ENCODE data around the gene ABCC2. TPM values are rescaled to one million over a fixed set of nuclear protein-coding genes. Genes with fewer than 3 reads are reported as not detected.

ABCC2 gene
- total RNA-seq, 1 experiment from 2014 or later, result 1.7 TPM

DNA sequence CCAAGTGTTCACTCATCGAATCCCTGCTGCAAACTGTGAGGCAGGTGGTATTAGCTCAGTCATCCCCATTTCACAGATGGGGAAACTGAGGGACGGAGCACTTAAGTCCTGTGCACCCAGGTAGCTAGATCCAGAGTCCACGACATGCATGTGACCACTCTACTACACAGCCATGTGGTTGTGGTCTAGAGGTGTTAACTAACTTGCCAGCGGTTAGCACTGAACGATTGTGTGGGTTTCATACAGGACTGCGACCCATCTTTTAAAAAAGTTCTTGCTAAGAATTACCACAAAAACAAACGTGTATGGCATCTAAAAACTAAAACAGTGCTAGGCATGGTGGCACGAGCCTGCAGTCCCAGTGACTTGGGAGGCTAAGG, 16.1 kb upstream of the ABCC2 start:
- H3K27me3 ChIP-seq, result no peaks in the 10 kb centered on the region
- no peak overlapping the region for H3K4me3 ChIP-seq
- DNase-seq, result no peak
- peaks cover 9% of the 10 kb centered on the region; the same call in 1 of the 2 replicates for H3K36me3 ChIP-seq
- no peaks in the 10 kb centered on the region for H3K9me3 ChIP-seq

DNA sequence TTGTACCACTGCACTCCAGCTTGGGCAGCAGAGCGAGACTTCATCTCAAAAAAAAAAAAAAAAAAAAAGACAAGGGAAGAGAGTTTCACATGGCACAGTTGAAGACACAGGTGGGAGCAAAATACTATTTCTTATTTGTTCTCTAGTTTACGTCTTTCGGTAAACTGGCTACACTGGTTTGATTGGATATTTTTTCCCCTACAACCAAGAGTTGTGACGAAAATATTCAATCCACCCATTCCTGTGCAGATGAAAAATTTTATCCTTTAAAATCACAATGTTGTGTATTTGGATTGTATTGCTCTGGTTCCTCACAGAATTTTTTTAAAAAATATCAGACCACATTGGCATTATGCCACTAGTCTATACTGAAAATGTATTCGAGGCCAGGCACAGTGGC, 14.5 kb upstream of the ABCC2 start:
- H3K4me3 ChIP-seq, result no peak overlapping the region
- H3K9me3 ChIP-seq, result no peaks in the 10 kb centered on the region
- H3K36me3 ChIP-seq, result peaks cover 4% of the 10 kb centered on the region; the same call in 1 of the 2 replicates
- no peak for DNase-seq
- no peaks in the 10 kb centered on the region for H3K27me3 ChIP-seq

DNA sequence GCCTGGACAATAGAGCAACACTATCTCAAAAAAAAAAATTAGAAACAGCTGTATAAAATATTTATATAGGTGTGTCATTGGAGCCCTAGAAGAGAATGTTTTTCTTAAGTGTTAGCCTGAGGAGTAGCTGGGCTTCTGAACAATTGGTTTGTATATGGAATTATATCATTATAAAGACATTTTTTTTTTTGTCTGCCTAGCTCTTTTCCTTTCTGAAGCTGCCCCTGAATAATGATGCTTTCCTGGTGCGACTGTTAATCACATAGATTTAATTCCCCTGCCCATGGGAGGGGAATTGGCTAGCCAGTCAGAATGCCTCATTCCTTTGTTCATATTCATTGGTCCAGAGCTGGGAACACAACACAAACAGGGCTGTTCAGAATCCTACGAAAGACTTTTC, 13.9 kb upstream of the ABCC2 start:
- no peak for DNase-seq
- Histone ChIP-seq H3K4me3 (no peak overlapping the region), H3K9me3 (no peaks in the 10 kb centered on the region), H3K36me3 (peaks cover 3% of the 10 kb centered on the region; the same call in 1 of the 2 replicates), H3K27me3 (no peaks in the 10 kb centered on the region)

DNA sequence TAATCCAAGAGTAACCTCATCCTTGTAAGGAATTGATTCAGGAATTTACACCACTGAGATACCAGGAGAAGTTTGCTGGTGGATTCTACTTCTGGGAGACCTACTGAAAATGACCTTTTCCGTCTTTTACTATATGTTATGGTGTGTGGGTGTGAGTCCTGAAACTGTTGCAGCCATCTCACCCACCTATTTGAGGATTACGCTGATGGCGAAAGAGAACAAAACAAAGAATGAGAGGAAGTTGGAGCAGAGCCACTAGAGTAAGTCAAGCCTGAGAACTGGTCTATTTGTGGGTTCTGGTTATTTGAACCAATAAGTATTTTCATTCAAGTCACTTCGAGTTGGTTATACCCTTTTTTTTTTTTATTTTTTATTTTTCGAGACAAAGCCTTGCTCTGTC, 12.7 kb upstream of the ABCC2 start:
- Histone ChIP-seq H3K27me3 (no peaks in the 10 kb centered on the region), H3K4me3 (no peak overlapping the region), H3K36me3 (no peaks in the 10 kb centered on the region), H3K9me3 (no peaks in the 10 kb centered on the region)
- no peak for DNase-seq

DNA sequence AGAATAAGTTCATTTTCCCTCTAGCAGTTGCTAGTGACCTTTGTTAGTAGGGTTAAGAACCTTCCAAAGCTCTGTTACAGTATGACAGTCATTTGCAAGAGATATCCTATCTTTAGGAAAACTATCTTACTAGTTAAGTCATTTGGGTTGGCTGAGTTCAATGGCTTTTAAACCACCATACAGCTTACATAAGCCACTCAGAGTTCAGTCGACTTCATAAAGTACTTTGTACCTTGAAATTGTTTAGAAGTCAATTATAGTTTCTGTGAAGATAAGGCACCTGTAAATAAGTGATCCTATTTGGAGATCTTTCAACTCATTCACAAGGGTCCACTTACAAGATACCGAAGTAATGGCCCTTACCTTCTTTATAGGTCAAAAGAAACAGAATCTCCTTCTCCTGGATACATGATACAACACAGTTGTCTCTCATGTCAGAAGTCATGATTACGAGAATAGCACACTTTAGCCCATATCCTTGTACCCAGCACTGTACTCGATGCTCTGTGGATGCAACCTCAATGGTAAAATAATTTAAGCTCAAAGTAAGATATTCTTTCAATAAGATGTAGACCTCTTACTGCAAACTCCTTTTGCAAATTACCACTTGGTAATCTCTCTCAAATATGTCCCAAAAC, 11.9 kb upstream of the ABCC2 start:
- no peak for DNase-seq
- no peaks in the 10 kb centered on the region for H3K36me3 ChIP-seq
- H3K4me3 ChIP-seq, result no peak overlapping the region
- H3K9me3 ChIP-seq, result no peaks in the 10 kb centered on the region
- H3K27me3 ChIP-seq, result no peaks in the 10 kb centered on the region

DNA sequence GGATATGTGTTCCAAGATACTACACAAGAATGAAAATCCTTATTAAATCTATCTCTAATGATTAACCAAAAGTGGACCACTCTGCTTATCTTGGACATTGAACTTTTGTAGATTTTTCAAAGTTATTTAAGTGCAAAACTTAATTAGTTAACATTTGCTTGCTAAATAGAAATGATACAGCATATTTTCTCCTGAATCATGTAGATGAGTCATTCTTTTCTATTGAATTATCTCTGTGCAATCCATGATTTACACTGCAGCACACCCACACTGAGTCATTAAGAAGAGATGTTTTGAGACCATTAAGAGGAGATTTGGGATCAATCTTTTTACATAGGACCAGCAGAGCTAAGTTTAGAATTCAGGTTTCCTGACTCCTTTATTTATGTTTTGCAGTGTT, 6.6 kb upstream of the ABCC2 start:
- Histone ChIP-seq H3K9me3 (no peaks in the 10 kb centered on the region), H3K4me3 (no peak overlapping the region), H3K36me3 (no peaks in the 10 kb centered on the region), H3K27me3 (no peaks in the 10 kb centered on the region)
- DNase-seq, result no peak

DNA sequence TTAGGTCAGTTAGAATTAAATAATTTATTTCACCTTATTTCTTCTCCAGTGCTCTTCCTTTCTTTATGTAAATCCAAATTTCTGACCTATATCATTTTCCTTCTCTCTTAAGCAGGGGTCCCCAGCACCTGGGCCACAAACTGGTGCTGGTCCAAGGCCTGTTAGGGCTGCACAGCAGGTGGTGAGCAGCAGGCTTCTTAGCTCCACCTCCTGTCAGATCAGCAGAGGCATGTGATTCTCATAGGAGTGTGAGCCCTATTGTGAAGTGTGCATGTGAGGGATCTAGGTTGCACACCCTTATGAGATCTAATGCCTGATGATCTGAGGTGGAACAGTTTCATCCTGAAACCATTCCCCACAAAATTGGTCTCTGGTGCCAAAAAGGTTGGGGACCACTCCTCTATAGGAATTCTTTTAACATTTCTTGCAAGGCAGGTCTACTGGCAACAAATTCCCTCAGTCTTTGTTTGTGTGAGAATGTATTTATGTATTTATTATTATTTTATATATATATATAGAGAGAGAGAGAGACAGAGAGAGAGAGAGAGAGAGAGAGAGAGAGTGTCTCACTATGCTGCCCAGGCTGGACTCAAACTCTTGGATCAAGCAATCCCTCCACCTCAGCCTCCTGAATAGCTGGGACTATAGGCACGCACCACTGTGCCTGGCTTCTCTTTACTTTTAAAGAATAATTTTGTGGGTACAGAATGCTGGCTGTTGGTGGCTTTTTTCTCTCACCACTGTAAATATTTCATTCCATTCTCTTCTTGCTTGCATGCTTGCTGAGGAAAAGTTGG, 4.3 kb upstream of the ABCC2 start:
- no peak overlapping the region for H3K4me3 ChIP-seq
- no peak for DNase-seq

DNA sequence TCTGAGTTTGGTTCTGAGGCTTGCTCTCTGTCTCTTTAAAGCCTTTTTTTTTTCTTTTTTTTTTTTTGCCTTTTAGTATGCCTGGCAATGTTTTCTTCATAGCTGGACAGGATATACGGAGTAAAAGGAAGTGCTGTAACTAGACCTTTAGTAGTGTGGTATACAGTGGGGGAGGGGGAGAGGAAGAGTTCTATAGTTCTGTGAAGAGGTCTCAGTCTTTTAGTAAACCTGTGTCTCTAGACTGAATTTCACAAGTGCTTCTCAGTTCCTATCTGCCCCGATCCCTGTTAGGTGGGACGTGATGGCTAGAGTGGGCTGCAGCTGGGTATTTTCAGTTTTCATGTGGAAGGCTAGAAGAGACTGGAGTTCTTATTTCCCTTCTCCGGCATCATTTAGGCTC, 3.1 kb upstream of the ABCC2 start:
- no peaks in the 10 kb centered on the region for H3K36me3 ChIP-seq
- H3K4me3 ChIP-seq, result no peak overlapping the region
- no peaks in the 10 kb centered on the region for H3K27me3 ChIP-seq
- DNase-seq, result no peak
- H3K9me3 ChIP-seq, result no peaks in the 10 kb centered on the region

More for the DNA sequence above, 4.3 kb upstream of the ABCC2 start:
- Histone ChIP-seq H3K9me3 (no peaks in the 10 kb centered on the region), H3K36me3 (no peaks in the 10 kb centered on the region), H3K27me3 (no peaks in the 10 kb centered on the region)

DNA sequence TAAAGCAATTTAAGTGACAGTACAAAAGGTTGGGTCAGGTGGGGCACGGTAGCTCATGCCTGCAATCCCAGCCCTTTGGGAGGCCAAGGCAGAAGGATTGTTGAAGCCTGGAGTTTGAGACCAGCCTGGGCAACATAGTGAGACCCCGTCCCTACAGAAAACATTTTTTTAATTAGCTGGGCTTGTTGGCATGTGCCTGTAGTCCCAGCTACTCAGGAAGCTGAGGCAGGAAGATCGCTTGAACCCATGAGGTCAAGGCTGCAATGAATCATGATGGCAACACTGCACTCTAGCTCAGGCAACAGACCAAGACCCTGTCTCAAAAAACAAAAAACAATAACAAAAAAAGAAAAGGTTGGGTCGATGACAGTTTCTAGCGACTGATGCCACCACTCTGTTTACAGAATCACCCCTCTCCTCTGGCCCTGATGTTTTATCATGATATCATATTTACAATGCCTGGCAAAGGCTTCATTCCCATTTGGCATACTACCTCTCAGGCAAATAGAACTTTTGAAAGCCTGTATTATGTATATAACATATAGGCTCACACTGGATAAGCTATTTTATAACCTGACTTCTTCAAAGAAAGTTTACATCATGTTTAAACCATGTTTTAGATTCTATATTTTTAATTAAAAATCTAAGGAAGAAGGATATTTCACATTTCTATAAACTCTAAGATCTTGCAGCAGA, 558 bp upstream of the ABCC2 start:
- no peak overlapping the region for H3K4me3 ChIP-seq
- no peaks in the 10 kb centered on the region for H3K27me3 ChIP-seq
- H3K36me3 ChIP-seq, result no peaks in the 10 kb centered on the region
- DNase-seq, result no peak
- H3K9me3 ChIP-seq, result no peaks in the 10 kb centered on the region

DNA sequence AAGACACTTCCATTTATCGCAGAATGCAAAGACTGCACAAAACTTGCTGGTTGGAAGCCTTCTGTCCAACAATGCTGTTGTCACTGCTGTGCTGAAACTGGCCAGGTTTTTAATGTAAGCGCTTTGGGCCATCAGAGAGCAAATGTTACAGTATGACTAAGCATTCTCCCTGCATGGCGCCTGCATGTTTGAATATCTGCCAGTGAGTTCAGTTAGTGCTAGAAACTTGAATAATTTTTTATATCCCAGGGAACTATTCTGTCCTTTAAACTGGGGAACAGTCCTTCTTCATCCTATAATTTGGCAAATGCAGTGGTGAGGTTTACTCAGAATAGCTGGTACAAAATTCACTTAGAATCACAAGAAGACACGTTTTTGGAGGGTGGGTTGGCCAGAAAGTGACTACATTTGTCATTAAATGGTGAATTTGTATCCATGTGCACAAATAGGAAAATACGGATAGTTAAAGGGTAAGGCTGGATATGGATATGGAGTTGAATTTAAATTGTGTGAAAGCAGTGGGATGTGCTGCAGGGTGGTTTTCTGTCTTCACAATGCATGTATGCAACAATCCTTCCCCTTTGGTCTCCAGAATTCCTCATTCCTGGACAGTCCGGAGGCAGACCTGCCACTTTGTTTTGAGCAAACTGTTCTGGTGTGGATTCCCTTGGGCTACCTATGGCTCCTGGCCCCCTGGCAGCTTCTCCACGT, 1.7 kb downstream of the ABCC2 start:
- no peak overlapping the region for H3K4me3 ChIP-seq
- DNase-seq, result peak; percentile 83
- no peaks in the 10 kb centered on the region for H3K36me3 ChIP-seq
- no peaks in the 10 kb centered on the region for H3K27me3 ChIP-seq
- H3K9me3 ChIP-seq, result no peaks in the 10 kb centered on the region

DNA sequence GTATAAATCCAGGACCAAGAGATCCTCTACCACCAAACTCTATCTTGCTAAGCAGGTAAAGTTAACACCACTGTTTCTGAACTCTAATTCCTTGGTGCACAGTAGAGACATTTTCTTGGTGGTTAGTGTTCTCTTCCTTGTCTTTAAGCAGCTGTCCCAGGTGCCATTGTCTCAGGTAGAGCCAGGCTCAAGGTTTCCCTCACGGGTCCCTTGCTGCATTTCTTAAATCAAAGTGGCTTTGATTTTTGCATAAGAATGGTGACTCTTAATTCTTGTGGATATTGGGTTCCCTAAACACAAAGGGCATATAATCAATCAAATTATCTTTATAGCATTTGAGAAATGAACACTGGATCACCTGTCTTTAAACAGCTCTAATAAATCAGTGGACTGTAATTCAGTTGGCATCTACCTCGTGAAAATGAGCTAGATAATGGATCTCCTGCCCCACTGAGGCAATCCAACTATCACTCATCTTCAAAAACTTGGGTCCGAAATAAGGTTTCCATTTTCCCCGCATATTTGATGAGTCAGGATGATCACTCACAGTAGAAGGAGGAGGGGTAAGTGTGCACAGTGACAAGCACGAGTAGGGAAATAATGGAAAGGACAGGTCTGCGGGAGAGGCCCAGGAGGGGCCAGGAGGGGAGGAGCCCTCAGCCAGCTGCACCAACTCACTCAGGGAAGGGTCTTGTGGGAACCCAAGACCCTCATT, 2.4 kb downstream of the ABCC2 start:
- Histone ChIP-seq H3K9me3 (no peaks in the 10 kb centered on the region), H3K27me3 (no peaks in the 10 kb centered on the region), H3K36me3 (no peaks in the 10 kb centered on the region), H3K4me3 (no peak overlapping the region)
- no peak for DNase-seq

DNA sequence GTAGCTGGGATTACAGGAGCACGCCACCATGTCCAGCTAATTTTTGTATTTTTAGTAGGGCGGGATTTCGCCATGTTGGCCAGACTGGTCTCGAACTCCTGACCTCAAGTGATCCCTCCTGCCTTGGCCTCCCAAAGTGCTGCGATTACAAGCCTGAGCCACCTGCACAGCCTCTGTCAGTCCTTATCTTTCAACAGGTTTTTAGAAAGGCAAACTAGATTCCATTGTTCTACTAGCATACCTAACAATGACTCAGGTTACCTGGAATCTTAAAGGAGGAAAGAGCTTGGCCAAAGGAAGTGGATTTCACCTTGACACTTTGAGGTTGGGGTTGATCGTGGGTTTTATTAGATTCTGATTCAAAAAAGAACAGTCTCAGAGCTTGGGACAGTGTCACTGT, 3.2 kb downstream of the ABCC2 start:
- H3K4me3 ChIP-seq, result no peak overlapping the region
- no peaks in the 10 kb centered on the region for H3K9me3 ChIP-seq
- DNase-seq, result no peak
- H3K36me3 ChIP-seq, result no peaks in the 10 kb centered on the region
- no peaks in the 10 kb centered on the region for H3K27me3 ChIP-seq

DNA sequence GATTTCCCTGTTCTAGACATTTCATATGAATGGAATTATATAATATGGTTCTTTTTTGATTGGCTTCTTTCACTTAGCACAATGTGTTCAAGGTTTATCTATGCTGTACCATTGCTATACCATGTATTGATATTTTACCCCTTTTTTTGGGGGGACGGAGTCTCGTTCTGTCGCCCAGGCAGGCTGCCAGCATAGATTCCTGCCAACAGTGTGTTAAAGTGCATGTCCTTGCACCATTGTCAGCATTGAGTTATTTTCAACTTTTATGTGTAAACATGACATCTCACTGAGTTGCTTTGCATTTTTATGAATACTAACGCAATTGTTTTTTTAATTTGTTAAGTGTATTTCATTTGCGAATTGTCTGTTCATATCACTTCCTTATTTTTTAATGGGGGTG, 4.9 kb downstream of the ABCC2 start:
- no peak for DNase-seq
- H3K36me3 ChIP-seq, result no peaks in the 10 kb centered on the region

DNA sequence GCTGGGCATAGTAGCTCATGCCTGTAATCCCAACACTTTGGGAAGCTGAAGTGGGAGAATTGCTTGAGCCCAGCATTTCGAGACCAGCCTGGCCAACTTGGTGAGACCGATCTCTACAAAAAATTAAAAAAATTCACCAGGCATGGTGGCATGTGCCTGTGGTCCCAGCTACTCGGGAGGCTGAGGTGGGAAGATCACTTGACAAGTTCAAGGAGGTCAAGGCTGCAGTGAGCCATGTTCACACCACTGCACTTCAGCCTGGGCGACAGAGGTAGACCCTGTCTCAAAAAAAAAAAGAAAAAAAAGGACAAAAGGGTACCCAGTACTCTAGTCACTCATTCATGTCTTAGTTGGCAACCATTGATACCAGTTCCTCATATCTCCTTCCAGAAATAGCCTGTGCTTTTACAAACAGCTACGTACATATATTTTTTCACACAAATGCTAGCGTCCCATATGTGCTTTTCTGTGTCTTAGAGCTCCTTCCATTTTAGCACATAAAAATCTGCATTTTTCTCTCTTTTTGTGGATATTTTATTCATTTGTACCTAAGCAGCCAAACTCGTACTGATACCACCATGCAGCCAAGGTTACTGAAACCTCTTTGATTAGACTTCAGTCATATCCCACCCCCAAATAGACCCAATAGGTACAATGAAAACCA, 5.5 kb downstream of the ABCC2 start:
- Histone ChIP-seq H3K9me3 (no peaks in the 10 kb centered on the region), H3K4me3 (no peak overlapping the region), H3K27me3 (no peaks in the 10 kb centered on the region), H3K36me3 (no peaks in the 10 kb centered on the region)
- no peak for DNase-seq

More for the DNA sequence above, 4.9 kb downstream of the ABCC2 start:
- no peaks in the 10 kb centered on the region for H3K27me3 ChIP-seq
- H3K4me3 ChIP-seq, result no peak overlapping the region
- H3K9me3 ChIP-seq, result no peaks in the 10 kb centered on the region

DNA sequence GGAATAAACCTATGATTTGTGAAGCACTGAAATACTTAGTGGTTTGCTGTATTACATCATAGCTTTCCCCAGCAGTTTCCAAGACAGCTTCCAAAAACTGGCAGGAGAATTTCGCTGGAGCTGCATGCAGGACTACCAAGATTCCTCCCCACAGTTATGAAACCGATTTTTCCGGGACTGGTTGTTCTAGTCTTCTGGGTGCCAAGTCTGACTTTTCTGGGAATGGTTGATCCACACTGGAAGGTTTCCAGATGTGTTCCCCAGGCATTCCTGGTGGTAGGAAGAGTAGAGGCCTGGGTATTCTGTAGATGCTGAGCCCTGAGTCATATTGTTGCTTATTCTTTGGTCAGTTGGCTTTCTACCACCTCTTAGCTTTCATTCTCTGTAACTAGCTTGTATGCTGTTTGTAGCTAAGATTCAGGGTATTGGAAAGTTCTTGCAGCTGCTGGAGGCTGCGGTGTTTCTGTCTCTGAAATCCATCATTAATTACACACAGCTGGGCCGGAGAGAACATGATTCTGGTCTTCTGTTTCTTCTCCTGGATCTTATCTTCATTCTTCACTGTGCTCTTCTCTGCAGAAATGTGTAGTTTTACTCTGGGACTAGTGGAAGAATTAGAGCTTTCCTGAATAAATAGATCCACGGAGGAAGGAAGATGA, 6.3 kb downstream of the ABCC2 start:
- H3K27me3 ChIP-seq, result no peaks in the 10 kb centered on the region
- no peak overlapping the region for H3K4me3 ChIP-seq
- H3K9me3 ChIP-seq, result no peaks in the 10 kb centered on the region
- no peaks in the 10 kb centered on the region for H3K36me3 ChIP-seq
- DNase-seq, result peak; percentile 74

DNA sequence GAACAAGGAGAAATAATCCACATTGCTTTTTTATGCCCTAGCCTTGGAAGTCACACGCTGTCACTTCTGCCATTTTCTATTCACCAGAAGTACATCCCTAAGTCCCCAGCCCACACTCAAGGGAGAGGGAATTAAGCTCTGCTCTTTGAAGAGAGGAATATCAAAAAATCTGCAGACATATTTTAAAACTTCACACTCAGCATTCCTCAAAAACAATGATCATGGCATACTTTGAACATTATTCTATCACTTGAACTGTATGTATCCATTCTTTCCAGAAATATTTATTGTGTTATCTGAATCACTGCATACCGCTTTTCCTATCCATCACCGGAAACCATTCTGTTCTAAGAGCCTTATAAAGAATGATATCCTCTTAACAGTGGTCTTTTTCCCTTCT, 9.4 kb downstream of the ABCC2 start:
- H3K27me3 ChIP-seq, result no peaks in the 10 kb centered on the region
- no peaks in the 10 kb centered on the region for H3K9me3 ChIP-seq
- H3K4me3 ChIP-seq, result no peak overlapping the region
- no peaks in the 10 kb centered on the region for H3K36me3 ChIP-seq
- no peak for DNase-seq
